Panc1 (cell line): ENCODE results near the gene GMPR.

ENCODE experiments used
- POLR2AphosphoS5 ChIP-seq: IDR thresholded peaks from 2 replicates; pipeline ENCODE4 v1.6.1; 2012; ENCODE audit warnings: mild to moderate bottlenecking, low read depth, low read length, moderate library complexity
- SIN3A ChIP-seq: IDR thresholded peaks from 2 replicates; pipeline ENCODE4 v1.6.1; 2012; ENCODE audit warnings: low read depth, mild to moderate bottlenecking, low read length, moderate library complexity, borderline replicate concordance; ENCODE audit not compliant: insufficient read depth
- TF ChIP-seq, protein P1 (sequence below): fragments of 450-650 bp; IDR thresholded peaks from 2 replicates; pipeline ENCODE4 v1.5.1; 2017; ENCODE audit warnings: mild to moderate bottlenecking
- TF ChIP-seq, protein P2 (sequence below), 2 experiments: IDR thresholded peaks; 2 replicates each; pipeline ENCODE4 v1.6.1; 2011 to 2012; ENCODE audit warnings: low read depth in 2 of 2, control low read depth in 1 of 2, low read length in 1 of 2, mild to moderate bottlenecking in 1 of 2, moderate library complexity in 1 of 2; ENCODE audit not compliant: insufficient read depth in 1 of 2

DNA sequence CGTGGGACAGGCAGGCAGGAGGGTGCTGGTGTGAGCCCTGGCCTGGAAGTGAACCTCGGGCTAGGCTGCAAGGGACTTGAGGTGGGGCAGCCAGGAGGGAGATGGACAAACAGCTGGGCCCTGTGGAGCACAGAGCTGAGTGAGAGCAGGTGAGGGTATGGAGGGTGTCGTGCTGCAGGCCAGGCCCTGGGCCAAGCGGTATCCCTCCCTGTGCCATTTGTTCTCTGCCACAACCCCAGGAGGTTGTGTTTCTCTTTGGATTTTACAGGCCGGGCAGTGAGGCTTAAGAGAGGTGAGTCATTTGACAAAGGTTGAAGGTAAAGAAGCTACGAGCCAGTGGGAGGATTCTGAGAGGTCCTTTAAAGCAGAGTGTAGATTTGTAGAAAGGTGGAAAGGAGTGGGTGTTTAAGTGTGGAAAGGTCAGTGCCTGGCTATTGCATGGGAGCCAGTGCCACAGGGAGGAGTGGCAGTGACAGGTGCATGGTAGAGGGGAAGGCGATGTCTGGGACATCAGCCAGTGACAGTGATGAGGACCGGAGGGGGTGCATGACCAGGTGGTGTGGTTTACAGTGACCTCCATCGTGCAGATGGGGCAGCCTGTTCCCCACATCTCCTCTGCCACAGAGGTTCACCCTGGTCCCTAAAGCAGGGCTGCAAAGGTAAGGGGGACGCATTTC is 39.8 kb downstream of the GMPR start:
- TF ChIP-seq POLR2AphosphoS5 (no peak), SIN3A (no peak)
- TF ChIP-seq, protein P1, sequence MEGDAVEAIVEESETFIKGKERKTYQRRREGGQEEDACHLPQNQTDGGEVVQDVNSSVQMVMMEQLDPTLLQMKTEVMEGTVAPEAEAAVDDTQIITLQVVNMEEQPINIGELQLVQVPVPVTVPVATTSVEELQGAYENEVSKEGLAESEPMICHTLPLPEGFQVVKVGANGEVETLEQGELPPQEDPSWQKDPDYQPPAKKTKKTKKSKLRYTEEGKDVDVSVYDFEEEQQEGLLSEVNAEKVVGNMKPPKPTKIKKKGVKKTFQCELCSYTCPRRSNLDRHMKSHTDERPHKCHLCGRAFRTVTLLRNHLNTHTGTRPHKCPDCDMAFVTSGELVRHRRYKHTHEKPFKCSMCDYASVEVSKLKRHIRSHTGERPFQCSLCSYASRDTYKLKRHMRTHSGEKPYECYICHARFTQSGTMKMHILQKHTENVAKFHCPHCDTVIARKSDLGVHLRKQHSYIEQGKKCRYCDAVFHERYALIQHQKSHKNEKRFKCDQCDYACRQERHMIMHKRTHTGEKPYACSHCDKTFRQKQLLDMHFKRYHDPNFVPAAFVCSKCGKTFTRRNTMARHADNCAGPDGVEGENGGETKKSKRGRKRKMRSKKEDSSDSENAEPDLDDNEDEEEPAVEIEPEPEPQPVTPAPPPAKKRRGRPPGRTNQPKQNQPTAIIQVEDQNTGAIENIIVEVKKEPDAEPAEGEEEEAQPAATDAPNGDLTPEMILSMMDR = no peak
- TF ChIP-seq, protein P2, sequence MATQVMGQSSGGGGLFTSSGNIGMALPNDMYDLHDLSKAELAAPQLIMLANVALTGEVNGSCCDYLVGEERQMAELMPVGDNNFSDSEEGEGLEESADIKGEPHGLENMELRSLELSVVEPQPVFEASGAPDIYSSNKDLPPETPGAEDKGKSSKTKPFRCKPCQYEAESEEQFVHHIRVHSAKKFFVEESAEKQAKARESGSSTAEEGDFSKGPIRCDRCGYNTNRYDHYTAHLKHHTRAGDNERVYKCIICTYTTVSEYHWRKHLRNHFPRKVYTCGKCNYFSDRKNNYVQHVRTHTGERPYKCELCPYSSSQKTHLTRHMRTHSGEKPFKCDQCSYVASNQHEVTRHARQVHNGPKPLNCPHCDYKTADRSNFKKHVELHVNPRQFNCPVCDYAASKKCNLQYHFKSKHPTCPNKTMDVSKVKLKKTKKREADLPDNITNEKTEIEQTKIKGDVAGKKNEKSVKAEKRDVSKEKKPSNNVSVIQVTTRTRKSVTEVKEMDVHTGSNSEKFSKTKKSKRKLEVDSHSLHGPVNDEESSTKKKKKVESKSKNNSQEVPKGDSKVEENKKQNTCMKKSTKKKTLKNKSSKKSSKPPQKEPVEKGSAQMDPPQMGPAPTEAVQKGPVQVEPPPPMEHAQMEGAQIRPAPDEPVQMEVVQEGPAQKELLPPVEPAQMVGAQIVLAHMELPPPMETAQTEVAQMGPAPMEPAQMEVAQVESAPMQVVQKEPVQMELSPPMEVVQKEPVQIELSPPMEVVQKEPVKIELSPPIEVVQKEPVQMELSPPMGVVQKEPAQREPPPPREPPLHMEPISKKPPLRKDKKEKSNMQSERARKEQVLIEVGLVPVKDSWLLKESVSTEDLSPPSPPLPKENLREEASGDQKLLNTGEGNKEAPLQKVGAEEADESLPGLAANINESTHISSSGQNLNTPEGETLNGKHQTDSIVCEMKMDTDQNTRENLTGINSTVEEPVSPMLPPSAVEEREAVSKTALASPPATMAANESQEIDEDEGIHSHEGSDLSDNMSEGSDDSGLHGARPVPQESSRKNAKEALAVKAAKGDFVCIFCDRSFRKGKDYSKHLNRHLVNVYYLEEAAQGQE (IDR thresholded peaks at IDR 0.05; ENCODE audit: insufficient read depth in 1 of 2, low read depth in 2 of 2, low read length in 1 of 2) = no peak
